GM18907 (cell line): ENCODE data around the gene SLC25A5.
"Not testable (repeated sequence)": the region's sequence is repeated elsewhere in the genome, so short reads cannot be mapped to it uniquely, and the experiment has no call there.

Source experiments
- ATAC-seq: cut with Tn5 transposase; IDR thresholded peaks from one replicate; pipeline ENCODE4 v1.9.1; 2021; ENCODE audit warnings: mild to moderate bottlenecking, moderate library complexity; ENCODE audit not compliant: unreplicated experiment

Gene SLC25A5

GRCh38 chrX:119467842-119468550 lies at the start of gene SLC25A5:
TSS of gene SLC25A5 (plus strand) at chrX:119468444. CDS start at chrX:119468516, 72 bp downstream.
- peak; percentile 85 for ATAC-seq

GRCh38 chrX:119419146-119419545 lies 49.1 kb upstream of the SLC25A5 start:
- ATAC-seq, result no peak

- ATAC-seq, result no peak
These were observed 48.3 kb upstream of the SLC25A5 start for GRCh38 chrX:119419898-119420297.

- no peak for ATAC-seq
These were observed 47.1 kb upstream of the SLC25A5 start for GRCh38 chrX:119421016-119421705.

- ATAC-seq, result no peak
These were observed 44.6 kb upstream of the SLC25A5 start for GRCh38 chrX:119423631-119424030.

GRCh38 chrX:119424999-119425398 lies 43.2 kb upstream of the SLC25A5 start:
- ATAC-seq, result no peak

- peak; percentile 89 for ATAC-seq
These were observed 41.0 kb upstream of the SLC25A5 start for GRCh38 chrX:119427024-119427794.

- ATAC-seq, result no peak
These were observed 40.5 kb upstream of the SLC25A5 start for GRCh38 chrX:119427795-119428185.

GRCh38 chrX:119429471-119429870 lies 38.8 kb upstream of the SLC25A5 start:
- no peak for ATAC-seq

- ATAC-seq, result not testable (repeated sequence)
These were observed 26.9 kb upstream of the SLC25A5 start for GRCh38 chrX:119441295-119441694.

- no peak for ATAC-seq
These were observed 26.0 kb upstream of the SLC25A5 start for GRCh38 chrX:119442286-119442685.

- ATAC-seq, result no peak
These were observed 15.0 kb upstream of the SLC25A5 start for GRCh38 chrX:119453202-119453601.

- ATAC-seq, result no peak
These were observed 13.0 kb upstream of the SLC25A5 start for GRCh38 chrX:119455264-119455663.

GRCh38 chrX:119459181-119459580 lies 9.1 kb upstream of the SLC25A5 start:
- no peak for ATAC-seq

GRCh38 chrX:119465555-119465954 lies 2.7 kb upstream of the SLC25A5 start:
- no peak for ATAC-seq

- no peak for ATAC-seq
These were observed 1.3 kb upstream of the SLC25A5 start for GRCh38 chrX:119466970-119467369.

- no peak for ATAC-seq
These were observed 811 bp upstream of the SLC25A5 start for GRCh38 chrX:119467433-119467832.

- peak; percentile 74 for ATAC-seq
These were observed 488 bp downstream of the SLC25A5 start for GRCh38 chrX:119468551-119469312.

GRCh38 chrX:119469313-119469635 lies 1.0 kb downstream of the SLC25A5 start:
- ATAC-seq, result no peak

- ATAC-seq, result no peak
These were observed 6.6 kb downstream of the SLC25A5 start for GRCh38 chrX:119474615-119475388.
